Stomach (tissue), 9 donors: ENCODE data around the gene FBXO38. TPM values are rescaled to one million over a fixed set of nuclear protein-coding genes. Genes with fewer than 3 reads are reported as not detected.
"Not testable (repeated sequence)": the region's sequence is repeated elsewhere in the genome, so short reads cannot be mapped to it uniquely, and the experiment has no call there.

ENCODE experiments used
- DNase-seq, 2 donors: peaks; one replicate each; pipeline versions ENCODE4 v3.0.0 to v3.0.0-alpha.2; 2013 to 2019
- H3K27ac ChIP-seq, 5 donors: fragments of 200-600 bp in 4 of 5; sonication (generic) in 4 of 5; one replicate each; pipeline ENCODE4 v1.5.1; 2013 to 2019; ENCODE audit warnings: mild to moderate bottlenecking in 1 of 5, moderate library complexity in 1 of 5
- H3K27me3 ChIP-seq, 3 donors: fragments of 200-600 bp; sonication (generic); one replicate each; pipeline ENCODE4 v1.5.1; 2017 to 2019; ENCODE audit warnings: mixed run types in 1 of 3
- H3K36me3 ChIP-seq, 4 donors: fragments of 200-600 bp; sonication (generic); 1 replicate in 3 of 4; 2 replicates in 1 of 4; pipeline ENCODE4 v1.5.1; 2016 to 2019
- H3K4me1 ChIP-seq, 4 donors: fragments of 200-600 bp; sonication (generic); one replicate each; pipeline ENCODE4 v1.5.1; 2016 to 2019
- H3K4me3 ChIP-seq, 4 donors: fragments of 200-600 bp; sonication (generic) in 3 of 4; one replicate each; pipeline ENCODE4 v1.5.1; 2016 to 2019; ENCODE audit warnings: mild to moderate bottlenecking in 1 of 4
- H3K9me3 ChIP-seq, 4 donors: fragments of 200-600 bp; sonication (generic); one replicate each; pipeline ENCODE4 v1.5.1; 2016 to 2019
- EP300 ChIP-seq: sonication (generic); formaldehyde crosslinking; IDR thresholded peaks from one replicate; pipeline ENCODE4 v1.6.1; 2017; ENCODE audit warnings: antibody characterized with exemption
- POLR2A ChIP-seq, 4 donors: fragments of 450-650 bp; IDR thresholded peaks; one replicate each; pipeline ENCODE4 v1.6.1; 2016; ENCODE audit warnings: antibody characterized with exemption in 4 of 4, control low read depth in 2 of 4, mild to moderate bottlenecking in 1 of 4, moderate library complexity in 1 of 4
- POLR2AphosphoS5 ChIP-seq, 3 donors: sonication (generic); formaldehyde crosslinking; IDR thresholded peaks; one replicate each; pipeline ENCODE4 v1.6.1; 2016; ENCODE audit warnings: antibody characterized with exemption in 3 of 3
- WGBS, 5 donors: extraction: QIAGEN DNeasy Blood & Tissue Kit in 3 of 5; methylation state at CpG; one replicate each; pipeline versions ENCODE4 v1.1.5 to v1.1.7; 2013 to 2018; 5-methylcytosine and 5-hydroxymethylcytosine counted together
- intact Hi-C: fragments of 100-400 bp; cut with DNase I; formaldehyde crosslinking; loops from one replicate; pipeline ENCODE4 v1.15.1; 2023; ENCODE audit warnings: low total_unique reads
- polyA plus RNA-seq, 3 donors: library from polyadenylated mRNA; stranded (reverse); fragments of 200-250 nt; gene quantifications; one replicate each; pipeline ENCODE4 v1.2.3, GENCODE V29; 2013
- total RNA-seq, 5 donors: library from RNA; depleted of rRNA; stranded (reverse); fragments of >200 nt; gene quantifications; one replicate each; pipeline versions ENCODE4 v1.1.0 to v1.2.3, GENCODE V29; 2014 to 2016
- TF ChIP-seq, protein P1 (sequence below), 7 experiments: fragments of 450-650 bp in 4 of 7; fragments of 200-600 bp in 3 of 7; sonication (generic) in 3 of 7; IDR thresholded peaks; one replicate each; pipeline ENCODE4 v1.5.1; 2016 to 2019; ENCODE audit warnings: antibody characterized with exemption in 7 of 7, control low read depth in 2 of 7, mild to moderate bottlenecking in 1 of 7
- donor health status: healthy with polysubstance abuse.
- donor health status: Bipolar disorder and iron deficiency.
- donor health status: healthy.

Gene FBXO38
- total and polyA plus RNA-seq, 8 donors, result 10.7 to 119 (median 16.6) TPM

GRCh38 chr5:148459669-148460068 lies 75.9 kb downstream of the FBXO38 start:
- DNase-seq, result no peak
- no peaks in the 10 kb centered on the region for H3K36me3 ChIP-seq
- no peak overlapping the region for H3K4me3 ChIP-seq
- H3K9me3 ChIP-seq, result no peaks in the 10 kb centered on the region
- no peak overlapping the region for H3K27ac ChIP-seq
- H3K27me3 ChIP-seq, result no peaks in the 10 kb centered on the region
- H3K4me1 ChIP-seq, result peaks cover 0 to 2% (median 0%) of the 10 kb centered on the region in 4 donors
- whole genome bisulfite sequencing, 5 donors, result 74 to 85% (median 75%) methylated on average over 1 of the region's 1 CpG
- no peak for TF ChIP-seq EP300
- TF ChIP-seq, protein P1, sequence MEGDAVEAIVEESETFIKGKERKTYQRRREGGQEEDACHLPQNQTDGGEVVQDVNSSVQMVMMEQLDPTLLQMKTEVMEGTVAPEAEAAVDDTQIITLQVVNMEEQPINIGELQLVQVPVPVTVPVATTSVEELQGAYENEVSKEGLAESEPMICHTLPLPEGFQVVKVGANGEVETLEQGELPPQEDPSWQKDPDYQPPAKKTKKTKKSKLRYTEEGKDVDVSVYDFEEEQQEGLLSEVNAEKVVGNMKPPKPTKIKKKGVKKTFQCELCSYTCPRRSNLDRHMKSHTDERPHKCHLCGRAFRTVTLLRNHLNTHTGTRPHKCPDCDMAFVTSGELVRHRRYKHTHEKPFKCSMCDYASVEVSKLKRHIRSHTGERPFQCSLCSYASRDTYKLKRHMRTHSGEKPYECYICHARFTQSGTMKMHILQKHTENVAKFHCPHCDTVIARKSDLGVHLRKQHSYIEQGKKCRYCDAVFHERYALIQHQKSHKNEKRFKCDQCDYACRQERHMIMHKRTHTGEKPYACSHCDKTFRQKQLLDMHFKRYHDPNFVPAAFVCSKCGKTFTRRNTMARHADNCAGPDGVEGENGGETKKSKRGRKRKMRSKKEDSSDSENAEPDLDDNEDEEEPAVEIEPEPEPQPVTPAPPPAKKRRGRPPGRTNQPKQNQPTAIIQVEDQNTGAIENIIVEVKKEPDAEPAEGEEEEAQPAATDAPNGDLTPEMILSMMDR (IDR thresholded peaks at IDR 0.05), result no peak
- TF ChIP-seq POLR2A (IDR thresholded peaks at IDR 0.05), result no peak
- TF ChIP-seq POLR2AphosphoS5 (IDR thresholded peaks at IDR 0.05), result no peak
- intact Hi-C loops, result no loop called here

DNA sequence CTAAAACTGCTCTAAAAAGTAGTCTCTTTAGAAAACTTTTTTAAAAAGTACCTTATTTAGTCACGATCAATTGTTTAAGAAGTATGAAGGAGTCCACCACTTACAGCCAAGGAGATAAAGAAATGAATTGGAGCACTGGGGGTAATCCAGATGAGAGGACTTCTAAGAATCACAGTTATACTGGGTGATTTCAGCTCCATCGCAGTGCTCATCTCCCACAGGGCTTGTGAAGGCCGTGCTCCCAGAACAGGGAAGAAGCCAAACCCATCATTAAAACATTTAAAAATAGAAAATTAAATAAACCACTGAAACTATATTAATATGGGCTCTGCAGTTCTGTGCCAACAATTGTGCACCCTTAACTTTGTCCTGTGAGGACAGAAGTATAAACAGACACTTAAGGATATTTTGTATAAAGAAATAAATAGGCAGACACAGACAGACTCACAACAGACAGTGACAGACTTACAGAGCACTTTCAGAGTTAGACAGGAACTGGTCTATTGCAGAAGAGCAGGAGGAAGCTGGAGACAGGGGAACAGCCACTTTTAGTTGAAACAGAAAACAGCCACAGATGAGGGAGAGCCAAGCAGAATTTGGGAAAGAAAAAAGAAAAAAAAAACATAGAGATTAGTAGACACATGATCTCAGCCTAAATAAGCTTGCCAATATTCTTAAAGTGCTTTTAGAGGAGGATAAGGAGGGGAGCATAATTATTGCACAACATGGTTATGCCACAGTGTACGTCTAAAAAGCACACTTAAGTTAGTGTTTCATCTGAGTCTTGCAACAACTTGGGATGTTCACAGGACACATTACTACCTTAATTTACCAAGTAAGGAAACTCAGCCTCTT lies 81.8 kb downstream of the FBXO38 start:
- peak overlapping the region in 3 of 5 donors; percentile 6 to 47 (median 21) for H3K27ac ChIP-seq
- 47 to 72% (median 69%) methylated on average over 4 of the region's 4 CpGs for WGBS, 5 donors
- no peaks in the 10 kb centered on the region for H3K9me3 ChIP-seq
- H3K4me1 ChIP-seq, result peaks cover 5 to 14% (median 9%) of the 10 kb centered on the region in 4 donors
- no peak for DNase-seq
- no peaks in the 10 kb centered on the region for H3K36me3 ChIP-seq
- H3K4me3 ChIP-seq, result no peak overlapping the region
- intact Hi-C loops, result no loop called here
- TF ChIP-seq POLR2A (IDR thresholded peaks at IDR 0.05), result no peak
- TF ChIP-seq, protein P1 (IDR thresholded peaks at IDR 0.05), result no peak
- TF ChIP-seq POLR2AphosphoS5 (IDR thresholded peaks at IDR 0.05), result no peak
- TF ChIP-seq EP300, result no peak
- H3K27me3 ChIP-seq, result no peaks in the 10 kb centered on the region

GRCh38 chr5:148466236-148466580 lies 82.5 kb downstream of the FBXO38 start:
- H3K4me1 ChIP-seq, result peaks cover 5 to 14% (median 9%) of the 10 kb centered on the region in 4 donors
- no peak overlapping the region for H3K4me3 ChIP-seq
- H3K9me3 ChIP-seq, result no peaks in the 10 kb centered on the region
- no peaks in the 10 kb centered on the region for H3K36me3 ChIP-seq
- TF ChIP-seq, protein P1 (IDR thresholded peaks at IDR 0.05), result no peak
- no peak for TF ChIP-seq POLR2A (IDR thresholded peaks at IDR 0.05)
- no peak for TF ChIP-seq EP300
- TF ChIP-seq POLR2AphosphoS5 (IDR thresholded peaks at IDR 0.05), result no peak
- DNase-seq, result no peak
- peak overlapping the region in 1 of 5 donors; percentile 6 for H3K27ac ChIP-seq
- no peaks in the 10 kb centered on the region for H3K27me3 ChIP-seq
- intact Hi-C loops, result no loop called here
- WGBS, 5 donors, result 44 to 65% (median 64%) methylated on average over 4 of the region's 4 CpGs

- H3K9me3 ChIP-seq, result no peaks in the 10 kb centered on the region
- H3K4me1 ChIP-seq, result peaks cover 5 to 14% (median 9%) of the 10 kb centered on the region in 4 donors
- intact Hi-C loops, result no loop called here
- H3K36me3 ChIP-seq, result no peaks in the 10 kb centered on the region
- H3K27ac ChIP-seq, result no peak overlapping the region
- H3K4me3 ChIP-seq, result no peak overlapping the region
- TF ChIP-seq, protein P1 (IDR thresholded peaks at IDR 0.05), result no peak
- TF ChIP-seq POLR2A (IDR thresholded peaks at IDR 0.05) (no peak), EP300 (no peak), POLR2AphosphoS5 (IDR thresholded peaks at IDR 0.05) (no peak)
- 82 to 95% (median 86%) methylated on average over 1 of the region's 1 CpG for WGBS, 5 donors
- DNase-seq, result no peak
- H3K27me3 ChIP-seq, result no peaks in the 10 kb centered on the region
Observed at GRCh38 chr5:148467958-148468357, 84.2 kb downstream of the FBXO38 start.

GRCh38 chr5:148468746-148469145 lies 85.0 kb downstream of the FBXO38 start:
- H3K27ac ChIP-seq, result peak overlapping the region in 3 of 5 donors; percentile 1 to 51 (median 50)
- DNase-seq, H3K4me3 ChIP-seq, H3K36me3 ChIP-seq, H3K27me3 ChIP-seq, H3K9me3 ChIP-seq, intact Hi-C loops: not testable (repeated sequence)
- 64 to 82% (median 77%) methylated on average over 5 of the region's 5 CpGs for WGBS, 5 donors
- peaks cover 5 to 14% (median 9%) of the 10 kb centered on the region in 4 donors for H3K4me1 ChIP-seq
